GM20431 (cell line): ENCODE measurements around the gene VCAN.

Experiments used
- in situ Hi-C: fragments of 300-500 bp; cut with MseI, MboI; formaldehyde crosslinking; loops from one replicate; pipeline ENCODE4 v1.15.0; 2020; ENCODE audit warnings: low sequenced_read_pairs; ENCODE audit not compliant: unreplicated experiment

VCAN gene

GRCh38 chr5:83555263-83555662, 83.7 kb downstream of the VCAN start:
- in situ Hi-C loops: loop anchor here (25.0 kb wide), 1 partner anchor 918 kb away; no protein-coding TSS in a partner anchor

- in situ Hi-C loops: loop anchor here (25.0 kb wide), 1 partner anchor 919 kb away; no protein-coding TSS in a partner anchor
Observed at GRCh38 chr5:83556190-83556589, 84.6 kb downstream of the VCAN start.

- in situ Hi-C loops: loop anchor here (25.0 kb wide), 1 partner anchor 922 kb away; no protein-coding TSS in a partner anchor
Observed at GRCh38 chr5:83559118-83559785, 87.7 kb downstream of the VCAN start.

GRCh38 chr5:83562071-83562606, 90.6 kb downstream of the VCAN start:
- in situ Hi-C loops: loop anchor here (10.0 to 25.0 kb wide), 2 partner anchors 925 to 1207 kb away; no protein-coding TSS in a partner anchor

GRCh38 chr5:83562791-83563557, 91.4 kb downstream of the VCAN start:
- in situ Hi-C loops: loop anchor here (10.0 to 25.0 kb wide), 2 partner anchors 926 to 1208 kb away; no protein-coding TSS in a partner anchor

- in situ Hi-C loops: loop anchor here (10.0 to 25.0 kb wide), 2 partner anchors 926 to 1209 kb away; no protein-coding TSS in a partner anchor
Observed at GRCh38 chr5:83563631-83564030, 92.1 kb downstream of the VCAN start.

- in situ Hi-C loops: loop anchor here (10.0 to 25.0 kb wide), 2 partner anchors 927 to 1209 kb away; no protein-coding TSS in a partner anchor
Observed at GRCh38 chr5:83564069-83564749, 92.7 kb downstream of the VCAN start.

GRCh38 chr5:83567741-83568140, 96.2 kb downstream of the VCAN start:
- in situ Hi-C loops: loop anchor here (10.0 to 25.0 kb wide), 2 partner anchors 930 to 1213 kb away; no protein-coding TSS in a partner anchor

- in situ Hi-C loops: loop anchor here (10.0 to 25.0 kb wide), 2 partner anchors 931 to 1213 kb away; no protein-coding TSS in a partner anchor
Observed at GRCh38 chr5:83568186-83568585, 96.6 kb downstream of the VCAN start.

- in situ Hi-C loops: loop anchor here (25.0 kb wide), 1 partner anchor 934 kb away; no protein-coding TSS in a partner anchor
Observed at GRCh38 chr5:83570916-83571315, 99.4 kb downstream of the VCAN start.

GRCh38 chr5:83572271-83572670, 100.7 kb downstream of the VCAN start:
- in situ Hi-C loops: loop anchor here (25.0 kb wide), 1 partner anchor 935 kb away; no protein-coding TSS in a partner anchor

GRCh38 chr5:83576341-83576740, 104.8 kb downstream of the VCAN start:
- in situ Hi-C loops: no loop called here

GRCh38 chr5:83577036-83577636, 105.6 kb downstream of the VCAN start:
- in situ Hi-C loops: no loop called here

GRCh38 chr5:83583859-83584258, 112.3 kb downstream of the VCAN start:
- in situ Hi-C loops: no loop called here

- in situ Hi-C loops: no loop called here
Observed at GRCh38 chr5:83586874-83587776, 115.6 kb downstream of the VCAN start.

- in situ Hi-C loops: no loop called here
Observed at GRCh38 chr5:83589786-83590185, 118.2 kb downstream of the VCAN start.

GRCh38 chr5:83590966-83591365, 119.4 kb downstream of the VCAN start:
- in situ Hi-C loops: no loop called here

- in situ Hi-C loops: no loop called here
Observed at GRCh38 chr5:83595217-83595616, 123.7 kb downstream of the VCAN start.
